ENCODE measurements around the gene PRIM2.
"Not testable (repeated sequence)": the region's sequence is repeated elsewhere in the genome, so short reads cannot be mapped to it uniquely, and the experiment has no call there.

- not testable (repeated sequence) for TF ChIP-seq CTCF (conservative IDR thresholded peaks at IDR 0.05; ENCODE audit: low read length); EZH2phosphoT487 (IDR thresholded peaks at IDR 0.05; ENCODE audit: borderline replicate concordance)
These were observed 57.3 kb downstream of the PRIM2 start for GRCh38 chr6:57374764-57375163.
